Measurements from ENCODE around the gene TK2. TPM values are rescaled to one million over a fixed set of nuclear protein-coding genes. Genes with fewer than 3 reads are reported as not detected.

TK2 gene
- total RNA-seq, 2 donors from 2014 or later, result 28.1 to 45.9 TPM

DNA sequence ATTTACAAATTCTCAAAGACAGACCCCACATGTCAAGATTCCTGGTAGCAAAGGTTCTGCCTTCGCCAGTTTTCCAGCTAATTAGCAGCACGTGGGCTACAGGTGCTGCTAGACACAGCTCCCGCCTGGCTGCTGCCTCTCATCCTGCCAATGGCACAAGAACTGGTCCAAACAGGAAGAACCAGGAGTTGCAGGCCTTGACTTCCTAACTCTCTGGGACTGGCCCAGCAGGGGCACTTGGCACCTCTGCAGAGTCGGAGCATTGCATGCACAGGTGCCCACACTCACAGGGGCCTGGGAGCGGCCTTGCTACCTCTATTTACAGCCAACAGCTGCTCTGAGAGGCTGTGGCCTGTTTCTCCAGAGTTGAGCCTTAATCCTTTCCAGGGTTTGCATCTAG is 39.6 kb downstream of the TK2 start:
- intact Hi-C loops (cut with DNase I), result no loop called here
- peaks cover 25% of the 10 kb centered on the region for H3K4me1 ChIP-seq (replicated peaks)
- H3K9me3 ChIP-seq, result no peaks in the 10 kb centered on the region
- no peak for DNase-seq (ENCODE audit: low spot score)
- H3K4me3 ChIP-seq, result no peak overlapping the region
- H3K27ac ChIP-seq, result peak overlapping the region; percentile 53 to 59
- no peaks in the 10 kb centered on the region for H3K36me3 ChIP-seq
- TF ChIP-seq POLR2AphosphoS5 (IDR thresholded peaks at IDR 0.05), result no peak
- TF ChIP-seq POLR2A (IDR thresholded peaks at IDR 0.05), result no peak
- TF ChIP-seq, protein P1, sequence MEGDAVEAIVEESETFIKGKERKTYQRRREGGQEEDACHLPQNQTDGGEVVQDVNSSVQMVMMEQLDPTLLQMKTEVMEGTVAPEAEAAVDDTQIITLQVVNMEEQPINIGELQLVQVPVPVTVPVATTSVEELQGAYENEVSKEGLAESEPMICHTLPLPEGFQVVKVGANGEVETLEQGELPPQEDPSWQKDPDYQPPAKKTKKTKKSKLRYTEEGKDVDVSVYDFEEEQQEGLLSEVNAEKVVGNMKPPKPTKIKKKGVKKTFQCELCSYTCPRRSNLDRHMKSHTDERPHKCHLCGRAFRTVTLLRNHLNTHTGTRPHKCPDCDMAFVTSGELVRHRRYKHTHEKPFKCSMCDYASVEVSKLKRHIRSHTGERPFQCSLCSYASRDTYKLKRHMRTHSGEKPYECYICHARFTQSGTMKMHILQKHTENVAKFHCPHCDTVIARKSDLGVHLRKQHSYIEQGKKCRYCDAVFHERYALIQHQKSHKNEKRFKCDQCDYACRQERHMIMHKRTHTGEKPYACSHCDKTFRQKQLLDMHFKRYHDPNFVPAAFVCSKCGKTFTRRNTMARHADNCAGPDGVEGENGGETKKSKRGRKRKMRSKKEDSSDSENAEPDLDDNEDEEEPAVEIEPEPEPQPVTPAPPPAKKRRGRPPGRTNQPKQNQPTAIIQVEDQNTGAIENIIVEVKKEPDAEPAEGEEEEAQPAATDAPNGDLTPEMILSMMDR (IDR thresholded peaks at IDR 0.05), result no peak
- WGBS, result 62% methylated on average over 5 of the region's 5 CpGs
- no peaks in the 10 kb centered on the region for H3K27me3 ChIP-seq (replicated peaks; ENCODE audit: insufficient read depth)

DNA sequence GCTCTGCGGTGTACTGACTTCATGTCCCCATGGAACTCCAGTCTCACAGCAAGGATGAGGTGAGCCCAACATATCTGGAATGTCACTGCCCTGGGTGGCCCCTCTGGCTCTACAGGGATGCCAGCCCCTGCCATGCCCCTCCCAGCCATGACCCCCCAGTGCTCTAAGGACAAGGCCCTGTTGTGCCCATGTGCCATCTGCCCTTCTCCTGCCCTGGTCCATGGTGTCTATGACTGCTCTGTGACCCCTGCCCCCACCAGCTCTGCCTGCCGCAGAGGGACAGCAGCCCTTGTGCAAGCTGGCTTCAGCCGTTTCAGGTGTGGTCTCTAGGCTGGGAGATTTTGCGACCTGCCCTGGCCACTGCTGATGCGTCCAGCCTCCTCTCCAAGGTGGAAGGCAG is 40.3 kb downstream of the TK2 start:
- no peak for DNase-seq (ENCODE audit: low spot score)
- Histone ChIP-seq H3K9me3 (no peaks in the 10 kb centered on the region), H3K4me1 (replicated peaks) (peaks cover 25% of the 10 kb centered on the region), H3K27me3 (replicated peaks; ENCODE audit: insufficient read depth) (no peaks in the 10 kb centered on the region), H3K27ac (peak overlapping the region in 1 of 2 donors; percentile 73), H3K36me3 (no peaks in the 10 kb centered on the region), H3K4me3 (no peak overlapping the region)
- intact Hi-C loops (cut with DNase I), result no loop called here
- TF ChIP-seq POLR2AphosphoS5 (IDR thresholded peaks at IDR 0.05) (no peak), POLR2A (IDR thresholded peaks at IDR 0.05) (no peak)
- TF ChIP-seq, protein P1 (IDR thresholded peaks at IDR 0.05), result no peak
- WGBS, result 95% methylated on average over 5 of the region's 5 CpGs

DNA sequence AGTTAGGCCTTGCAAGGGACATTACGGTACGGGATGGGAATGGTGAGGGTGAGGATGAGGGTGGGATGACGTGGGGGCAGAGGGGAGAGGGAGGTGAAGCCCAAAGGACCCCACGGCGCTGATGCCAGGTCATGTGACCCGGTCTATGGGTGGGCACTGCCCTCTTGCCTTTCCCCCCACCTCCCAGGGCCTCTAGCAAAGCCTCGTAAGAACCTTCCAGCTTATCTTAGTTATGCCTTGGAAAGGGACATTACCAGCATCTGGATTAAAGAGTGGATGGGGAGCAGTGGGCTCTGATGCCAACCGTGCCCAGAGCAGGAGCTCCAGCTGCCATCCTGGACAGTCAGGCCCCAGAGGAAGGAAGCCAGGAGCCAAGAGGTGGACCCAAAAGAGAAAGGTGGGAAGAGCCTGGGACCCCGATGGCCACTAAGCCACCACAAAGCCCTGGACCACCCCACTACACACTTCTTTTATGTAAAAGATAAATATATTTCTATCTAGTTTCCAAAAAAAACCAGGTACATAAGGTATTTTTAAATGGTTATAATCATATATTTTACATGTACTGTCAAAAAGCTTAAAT is 40.9 kb downstream of the TK2 start:
- Histone ChIP-seq H3K4me1 (replicated peaks) (peaks cover 25% of the 10 kb centered on the region), H3K4me3 (no peak overlapping the region), H3K27ac (peak overlapping the region; percentile 69 to 73), H3K36me3 (no peaks in the 10 kb centered on the region), H3K27me3 (replicated peaks; ENCODE audit: insufficient read depth) (no peaks in the 10 kb centered on the region), H3K9me3 (no peaks in the 10 kb centered on the region)
- WGBS, result 79% methylated on average over 9 of the region's 9 CpGs
- DNase-seq (ENCODE audit: low spot score), result no peak
- intact Hi-C loops (cut with DNase I), result no loop called here
- no peak for TF ChIP-seq POLR2A (IDR thresholded peaks at IDR 0.05)
- TF ChIP-seq POLR2AphosphoS5 (IDR thresholded peaks at IDR 0.05), result no peak
- TF ChIP-seq, protein P1 (IDR thresholded peaks at IDR 0.05), result no peak

DNA sequence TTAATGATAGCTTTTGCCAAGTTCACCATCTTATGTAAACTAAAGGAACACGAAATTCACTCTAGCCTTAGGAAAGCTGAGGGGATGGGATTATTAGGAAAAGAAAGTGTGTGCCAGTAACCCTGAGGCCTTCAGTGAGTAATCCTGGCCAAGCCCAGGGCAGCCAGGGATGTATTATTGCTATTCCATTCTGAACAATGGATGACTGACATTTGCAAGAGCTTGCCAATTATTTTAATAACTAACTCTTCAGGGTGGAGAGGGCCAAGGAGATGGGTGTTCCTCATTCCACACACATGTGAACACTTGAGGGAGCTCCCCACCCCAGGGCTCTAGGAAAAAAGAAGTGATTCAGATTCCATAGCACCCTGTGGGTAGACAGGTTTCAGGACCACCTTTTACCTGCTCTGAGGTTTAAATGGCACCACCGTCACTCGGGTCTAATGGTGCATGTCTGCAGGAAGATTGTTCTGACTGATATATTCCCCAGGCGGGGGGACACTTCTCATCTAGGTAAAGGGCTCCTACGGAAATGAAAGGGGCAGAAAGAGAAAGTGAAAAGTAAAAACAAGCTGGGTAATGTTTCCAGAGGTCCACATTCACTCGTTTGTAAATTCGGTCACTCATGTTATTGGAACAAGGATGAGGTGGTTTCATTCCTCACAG is 41.5 kb downstream of the TK2 start:
- Histone ChIP-seq H3K4me1 (replicated peaks) (peaks cover 25% of the 10 kb centered on the region), H3K36me3 (no peaks in the 10 kb centered on the region)
- intact Hi-C loops (cut with DNase I), result no loop called here

More for the DNA sequence above, 41.5 kb downstream of the TK2 start:
- WGBS, result 32% methylated on average over 7 of the region's 7 CpGs
- Histone ChIP-seq H3K27me3 (replicated peaks; ENCODE audit: insufficient read depth) (no peaks in the 10 kb centered on the region), H3K27ac (peak overlapping the region; percentile 69 to 73), H3K9me3 (no peaks in the 10 kb centered on the region), H3K4me3 (no peak overlapping the region)
- TF ChIP-seq, protein P1 (IDR thresholded peaks at IDR 0.05), result no peak
- peak; percentile 86 for TF ChIP-seq POLR2AphosphoS5 (IDR thresholded peaks at IDR 0.05)
- peak; percentile 81 for DNase-seq (ENCODE audit: low spot score)

All from prostate gland (tissue), 2 donors.